ENCODE measurements around the gene TADA2B. TPM values are rescaled to one million over a fixed set of nuclear protein-coding genes. Genes with fewer than 3 reads are reported as not detected.

The TADA2B gene
- total RNA-seq, 4 donors from 2014 or later, result 17.9 to 34.1 (median 26.6) TPM

DNA sequence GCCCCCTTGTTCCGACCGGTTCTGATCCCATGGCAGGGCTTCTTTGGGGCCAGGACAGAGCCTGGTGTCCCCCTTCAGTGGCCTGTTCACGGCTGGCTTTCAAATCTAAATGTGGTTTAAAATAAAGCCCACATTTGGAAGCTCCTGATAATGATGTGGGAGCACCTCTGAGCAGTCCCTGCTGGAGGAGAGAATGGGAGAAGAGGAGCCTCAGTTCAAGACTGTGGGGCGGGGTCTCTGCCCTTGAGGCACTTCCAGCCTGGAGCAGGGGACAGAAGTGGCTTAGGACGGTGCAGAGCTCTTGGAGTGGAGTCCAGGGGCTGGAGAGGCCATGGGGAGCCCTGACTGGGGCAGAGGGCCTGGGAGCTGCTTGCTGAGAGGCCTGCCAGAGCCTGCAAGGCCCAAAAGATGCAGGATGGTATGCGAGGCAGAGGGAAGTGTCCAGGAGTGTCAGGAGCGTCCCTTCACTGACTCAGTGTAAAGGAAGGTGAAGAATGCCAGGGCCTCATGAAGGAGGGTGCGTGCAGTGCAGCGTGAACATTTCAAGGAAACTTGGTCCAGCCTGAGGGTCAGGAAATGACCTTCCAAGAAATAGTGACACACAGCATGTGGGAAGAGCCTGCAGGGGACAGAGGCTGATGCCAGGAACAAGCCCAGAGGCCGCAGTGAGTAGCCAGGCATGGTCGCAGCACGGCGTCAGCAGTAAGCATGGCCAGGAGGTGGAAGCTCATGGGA, 21.1 kb upstream of the TADA2B start:
- no peak for DNase-seq
- no peaks in the 10 kb centered on the region for H3K4me1 ChIP-seq
- peaks cover 0 to 6% of the 10 kb centered on the region in 2 donors for H3K36me3 ChIP-seq
- TF ChIP-seq POLR2A (IDR thresholded peaks at IDR 0.05), result no peak
- TF ChIP-seq, protein P1, sequence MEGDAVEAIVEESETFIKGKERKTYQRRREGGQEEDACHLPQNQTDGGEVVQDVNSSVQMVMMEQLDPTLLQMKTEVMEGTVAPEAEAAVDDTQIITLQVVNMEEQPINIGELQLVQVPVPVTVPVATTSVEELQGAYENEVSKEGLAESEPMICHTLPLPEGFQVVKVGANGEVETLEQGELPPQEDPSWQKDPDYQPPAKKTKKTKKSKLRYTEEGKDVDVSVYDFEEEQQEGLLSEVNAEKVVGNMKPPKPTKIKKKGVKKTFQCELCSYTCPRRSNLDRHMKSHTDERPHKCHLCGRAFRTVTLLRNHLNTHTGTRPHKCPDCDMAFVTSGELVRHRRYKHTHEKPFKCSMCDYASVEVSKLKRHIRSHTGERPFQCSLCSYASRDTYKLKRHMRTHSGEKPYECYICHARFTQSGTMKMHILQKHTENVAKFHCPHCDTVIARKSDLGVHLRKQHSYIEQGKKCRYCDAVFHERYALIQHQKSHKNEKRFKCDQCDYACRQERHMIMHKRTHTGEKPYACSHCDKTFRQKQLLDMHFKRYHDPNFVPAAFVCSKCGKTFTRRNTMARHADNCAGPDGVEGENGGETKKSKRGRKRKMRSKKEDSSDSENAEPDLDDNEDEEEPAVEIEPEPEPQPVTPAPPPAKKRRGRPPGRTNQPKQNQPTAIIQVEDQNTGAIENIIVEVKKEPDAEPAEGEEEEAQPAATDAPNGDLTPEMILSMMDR (IDR thresholded peaks at IDR 0.05), result no peak
- H3K4me3 ChIP-seq (replicated peaks in 1 of 3), result no peak overlapping the region
- no peaks in the 10 kb centered on the region for H3K9me3 ChIP-seq
- 86 to 96% methylated on average over 13 of the region's 13 CpGs for WGBS, 2 donors
- H3K27me3 ChIP-seq, result no peaks in the 10 kb centered on the region
- intact Hi-C loops (cut with DNase I), result no loop called here
- no peak overlapping the region for H3K27ac ChIP-seq

DNA sequence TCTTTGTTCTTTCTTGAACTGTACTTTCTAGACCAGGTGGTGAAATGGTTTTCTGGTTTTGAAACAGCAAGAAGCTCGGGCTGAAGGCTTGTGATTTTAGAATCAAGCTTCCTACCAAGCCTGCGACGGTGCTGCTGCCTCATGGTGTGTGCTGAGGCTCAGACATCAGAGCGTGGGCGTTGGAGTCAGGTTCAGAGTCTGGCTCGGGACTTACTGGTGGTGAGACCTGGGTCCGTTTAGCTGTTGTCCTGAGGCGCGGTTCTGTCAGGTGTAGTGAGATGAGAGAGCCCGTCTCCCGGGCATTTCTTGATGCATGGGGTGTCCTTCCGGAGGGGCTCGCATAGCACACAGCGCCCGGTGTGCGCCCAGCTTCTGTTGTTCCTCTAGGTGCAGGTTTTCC, 19.7 kb upstream of the TADA2B start:
- WGBS, 2 donors, result 88 to 89% methylated on average over 11 to 16 of the region's 16 CpGs

DNA sequence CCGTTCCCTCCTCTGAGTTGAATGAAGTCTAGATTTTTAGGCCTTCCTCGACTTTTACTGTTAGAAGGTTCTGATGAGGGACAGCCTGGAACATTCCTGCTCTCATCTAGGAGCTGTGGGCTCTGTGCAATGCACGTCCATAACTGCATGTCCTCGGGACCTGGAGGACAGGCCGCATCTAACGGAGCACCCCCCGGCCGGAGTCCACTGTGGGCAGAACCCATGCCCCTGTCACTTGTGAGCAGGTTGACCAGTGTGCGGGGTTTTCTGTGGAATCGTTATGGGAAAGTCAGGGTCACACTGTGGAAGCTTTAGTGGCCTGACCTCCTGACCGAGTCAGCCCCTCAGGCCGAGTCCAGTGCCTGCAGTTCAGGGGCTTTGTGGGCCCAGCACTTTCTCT, 19.3 kb upstream of the TADA2B start:
- 96 to 98% methylated on average over 7 to 12 of the region's 12 CpGs for WGBS, 2 donors
- no peaks in the 10 kb centered on the region for H3K4me1 ChIP-seq
- H3K36me3 ChIP-seq, result peaks cover 0 to 6% of the 10 kb centered on the region in 2 donors
- no peak overlapping the region for H3K27ac ChIP-seq
- TF ChIP-seq, protein P1 (IDR thresholded peaks at IDR 0.05), result no peak
- TF ChIP-seq POLR2A (IDR thresholded peaks at IDR 0.05), result no peak
- no peak for DNase-seq
- intact Hi-C loops (cut with DNase I), result no loop called here
- H3K9me3 ChIP-seq, result no peaks in the 10 kb centered on the region
- no peak overlapping the region for H3K4me3 ChIP-seq (replicated peaks in 1 of 3)
- H3K27me3 ChIP-seq, result no peaks in the 10 kb centered on the region

More for the DNA sequence above, 19.7 kb upstream of the TADA2B start:
- Histone ChIP-seq H3K4me3 (replicated peaks in 1 of 3) (no peak overlapping the region), H3K4me1 (no peaks in the 10 kb centered on the region), H3K9me3 (no peaks in the 10 kb centered on the region), H3K27me3 (no peaks in the 10 kb centered on the region), H3K36me3 (peaks cover 0 to 6% of the 10 kb centered on the region in 2 donors), H3K27ac (no peak overlapping the region)
- TF ChIP-seq, protein P1 (IDR thresholded peaks at IDR 0.05), result no peak
- no peak for TF ChIP-seq POLR2A (IDR thresholded peaks at IDR 0.05)
- intact Hi-C loops (cut with DNase I), result no loop called here
- DNase-seq, result no peak

DNA sequence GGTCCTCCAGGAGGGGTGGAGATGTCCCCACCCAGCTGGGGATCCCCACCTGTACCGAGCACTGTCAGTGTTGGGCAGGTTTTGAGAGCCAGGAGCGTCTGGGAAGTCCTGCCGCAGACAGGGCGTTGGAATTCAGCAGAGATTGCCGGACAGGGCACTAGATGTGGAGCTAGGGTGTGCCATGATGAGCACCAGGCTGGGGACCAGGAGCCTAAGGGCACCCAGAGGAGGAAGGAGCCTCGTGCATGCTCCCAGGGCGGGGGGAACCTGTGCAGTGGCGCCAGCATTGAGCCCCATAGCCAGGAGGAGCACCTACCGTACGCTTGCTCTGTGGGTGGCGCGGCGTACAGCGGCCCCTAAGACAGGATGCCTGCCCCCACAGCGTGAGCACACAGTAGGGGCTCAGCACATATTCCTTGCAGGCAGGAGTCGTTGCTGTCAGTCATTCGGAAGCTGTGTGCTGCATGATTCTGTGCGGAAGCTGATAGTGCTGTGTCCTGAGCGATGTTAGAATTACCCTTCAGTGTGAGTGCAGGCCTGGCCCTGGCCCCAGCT, 18.8 kb upstream of the TADA2B start:
- WGBS, 2 donors, result 92 to 93% methylated on average over 18 to 19 of the region's 19 CpGs
- H3K4me3 ChIP-seq (replicated peaks in 1 of 3), result no peak overlapping the region
- no peaks in the 10 kb centered on the region for H3K27me3 ChIP-seq
- no peak for TF ChIP-seq POLR2A (IDR thresholded peaks at IDR 0.05)
- H3K9me3 ChIP-seq, result no peaks in the 10 kb centered on the region
- intact Hi-C loops (cut with DNase I), result no loop called here
- DNase-seq, result no peak
- H3K27ac ChIP-seq, result no peak overlapping the region
- no peaks in the 10 kb centered on the region for H3K4me1 ChIP-seq
- H3K36me3 ChIP-seq, result peaks cover 0 to 6% of the 10 kb centered on the region in 2 donors

DNA sequence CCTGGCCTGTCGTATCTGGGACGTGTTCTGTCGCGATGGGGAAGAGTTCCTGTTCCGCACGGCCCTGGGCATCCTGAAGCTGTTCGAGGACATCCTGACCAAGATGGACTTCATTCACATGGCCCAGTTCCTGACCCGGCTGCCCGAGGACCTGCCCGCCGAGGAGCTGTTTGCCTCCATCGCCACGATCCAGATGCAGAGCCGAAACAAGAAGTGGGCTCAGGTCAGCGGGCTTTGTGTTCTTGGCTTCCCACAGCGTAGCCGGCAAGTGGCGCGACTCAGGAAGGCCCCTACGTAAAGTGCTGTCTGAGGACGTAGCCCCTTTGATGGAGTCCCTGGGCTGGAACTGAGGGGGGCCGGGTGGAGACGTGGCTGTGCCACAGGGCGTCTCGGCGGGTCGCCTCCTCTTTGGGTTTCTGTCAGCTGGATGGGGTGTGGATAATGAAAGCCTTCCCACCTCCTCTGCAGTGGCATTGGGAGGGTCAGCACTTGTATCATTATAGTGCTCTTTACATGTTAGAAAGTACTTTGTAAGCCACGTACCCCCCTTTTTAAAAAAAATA, 18.1 kb upstream of the TADA2B start:
- no peaks in the 10 kb centered on the region for H3K27me3 ChIP-seq
- H3K9me3 ChIP-seq, result no peaks in the 10 kb centered on the region
- no peak overlapping the region for H3K4me3 ChIP-seq (replicated peaks in 1 of 3)
- TF ChIP-seq POLR2A (IDR thresholded peaks at IDR 0.05), result no peak
- TF ChIP-seq, protein P1 (IDR thresholded peaks at IDR 0.05), result no peak
- no peak overlapping the region for H3K27ac ChIP-seq
- H3K4me1 ChIP-seq, result no peaks in the 10 kb centered on the region
- intact Hi-C loops (cut with DNase I), result no loop called here
- DNase-seq, result no peak
- H3K36me3 ChIP-seq, result peaks cover 1 to 6% of the 10 kb centered on the region in 2 donors
- WGBS, 2 donors, result 91 to 95% methylated on average over 21 to 28 of the region's 28 CpGs
